ENCODE results near the gene BAX.
A peak's percentile ranks its signal among the peaks of the same experiment; 100 is the strongest.
"Not testable (repeated sequence)": the region's sequence is repeated elsewhere in the genome, so short reads cannot be mapped to it uniquely, and the experiment has no call there.

The BAX gene

GRCh38 chr19:48954595-48955307 is at the start of gene BAX:
TSS of gene BAX (plus strand) at chr19:48954875. CDS start at chr19:48954929, 54 bp downstream.
- peak; percentile 88 for DNase-seq

GRCh38 chr19:48905664-48906063 is 49.0 kb upstream of the BAX start:
- no peak for DNase-seq

- DNase-seq, result no peak
Observed at GRCh38 chr19:48906324-48906723, 48.4 kb upstream of the BAX start.

GRCh38 chr19:48907671-48908070 is 47.0 kb upstream of the BAX start:
- no peak for DNase-seq

- not testable (repeated sequence) for DNase-seq
Observed at GRCh38 chr19:48909424-48910077, 45.1 kb upstream of the BAX start.

GRCh38 chr19:48910803-48911202 is 43.9 kb upstream of the BAX start:
- DNase-seq, result no peak

GRCh38 chr19:48913114-48913889 is 41.4 kb upstream of the BAX start:
- DNase-seq, result peak; percentile 41

GRCh38 chr19:48914181-48914580 is 40.5 kb upstream of the BAX start:
- DNase-seq, result no peak

- no peak for DNase-seq
Observed at GRCh38 chr19:48915757-48916156, 38.9 kb upstream of the BAX start.

GRCh38 chr19:48918071-48918470 is 36.6 kb upstream of the BAX start:
- DNase-seq, result no peak

GRCh38 chr19:48918801-48919247 is 35.9 kb upstream of the BAX start:
- peak; percentile 35 for DNase-seq

GRCh38 chr19:48919271-48919670 is 35.4 kb upstream of the BAX start:
- DNase-seq, result not testable (repeated sequence)

GRCh38 chr19:48920949-48921348 is 33.7 kb upstream of the BAX start:
- DNase-seq, result no peak

GRCh38 chr19:48921721-48922500 is 32.8 kb upstream of the BAX start:
- DNase-seq, result no peak

- no peak for DNase-seq
Observed at GRCh38 chr19:48922548-48923490, 31.9 kb upstream of the BAX start.

- DNase-seq, result no peak
Observed at GRCh38 chr19:48925240-48925843, 29.3 kb upstream of the BAX start.

GRCh38 chr19:48925890-48926289 is 28.8 kb upstream of the BAX start:
- DNase-seq, result not testable (repeated sequence)

- no peak for DNase-seq
Observed at GRCh38 chr19:48926909-48927308, 27.8 kb upstream of the BAX start.

GRCh38 chr19:48927692-48928091 is 27.0 kb upstream of the BAX start:
- not testable (repeated sequence) for DNase-seq

- DNase-seq, result no peak
Observed at GRCh38 chr19:48928164-48929025, 26.3 kb upstream of the BAX start.

Measured in CD4-positive, alpha-beta T cell treated with Interleukin-10 for 1 hour (primary cell).